OCI-M2 (cell line): Measurements from ENCODE around the gene MAP2K3.

Source experiments
- DNase-seq: peaks from one replicate; lab custom pipeline; 2025; ENCODE audit not compliant: unreplicated experiment; lab: John Stamatoyannopoulos, UW

MAP2K3 gene

DNA sequence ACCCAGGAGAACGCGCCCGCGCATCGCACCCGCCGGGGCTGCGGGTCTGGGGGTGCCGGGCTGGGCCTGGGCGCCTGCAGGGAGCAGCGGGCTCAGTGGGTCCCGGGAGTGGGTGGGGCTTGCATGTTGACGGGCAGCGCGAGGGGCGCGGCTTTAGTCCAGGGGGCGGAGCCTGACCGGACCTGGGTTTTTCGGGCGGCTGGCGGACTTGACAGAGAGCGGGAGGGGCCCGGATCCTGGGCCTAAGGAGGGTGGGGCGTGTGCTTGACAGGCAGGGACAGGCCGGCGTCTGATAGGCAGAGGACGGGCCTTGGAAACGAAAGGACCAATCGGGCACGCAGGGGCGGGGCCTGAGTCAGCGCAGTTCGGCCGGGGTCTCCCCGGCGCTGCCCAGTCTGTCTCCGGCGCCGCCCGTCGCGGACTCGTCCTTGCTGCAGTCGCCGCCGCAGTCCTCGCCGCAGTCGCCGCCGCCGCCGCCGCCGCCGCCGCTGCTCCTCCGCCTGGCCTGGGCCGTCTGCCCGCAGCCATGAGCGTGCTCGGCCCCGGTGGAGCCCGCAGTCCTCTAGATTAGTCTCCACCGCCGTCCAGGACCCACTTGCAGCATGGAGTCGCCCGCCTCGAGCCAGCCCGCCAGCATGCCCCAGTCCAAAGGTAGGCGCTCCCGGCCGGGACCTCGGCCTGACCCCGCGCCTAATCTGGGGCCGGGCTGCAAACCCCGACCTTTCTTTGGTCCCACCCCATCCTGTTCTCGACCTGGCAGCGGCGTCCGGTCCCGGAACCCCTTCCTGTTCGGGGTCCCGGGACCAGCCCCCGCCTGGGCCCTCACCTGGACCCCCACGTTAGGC lies at the start of gene MAP2K3:
Gene MAP2K3, plus strand, starts transcription at position 393 of the 845 bp plus-strand sequence. Its CDS starts 210 bp downstream, at position 603.
- peak; percentile 79 for DNase-seq

DNA sequence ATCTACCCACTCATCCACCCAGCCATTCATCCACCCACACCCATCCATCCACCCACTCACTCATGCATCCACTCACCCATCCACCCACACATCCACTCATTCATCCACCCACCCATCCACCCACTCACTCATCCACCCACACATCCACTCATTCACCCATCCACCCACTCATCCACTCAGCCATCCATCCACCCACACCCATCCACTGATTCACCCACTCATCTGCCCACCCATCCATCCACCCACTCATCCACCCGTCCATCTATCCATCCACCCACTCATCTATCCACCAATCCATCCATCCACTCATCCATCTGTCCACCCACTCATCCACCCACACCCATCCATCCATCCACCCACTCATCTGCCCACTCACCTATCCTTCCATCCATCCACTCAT lies 48.6 kb upstream of the MAP2K3 start:
- DNase-seq = no peak

DNA sequence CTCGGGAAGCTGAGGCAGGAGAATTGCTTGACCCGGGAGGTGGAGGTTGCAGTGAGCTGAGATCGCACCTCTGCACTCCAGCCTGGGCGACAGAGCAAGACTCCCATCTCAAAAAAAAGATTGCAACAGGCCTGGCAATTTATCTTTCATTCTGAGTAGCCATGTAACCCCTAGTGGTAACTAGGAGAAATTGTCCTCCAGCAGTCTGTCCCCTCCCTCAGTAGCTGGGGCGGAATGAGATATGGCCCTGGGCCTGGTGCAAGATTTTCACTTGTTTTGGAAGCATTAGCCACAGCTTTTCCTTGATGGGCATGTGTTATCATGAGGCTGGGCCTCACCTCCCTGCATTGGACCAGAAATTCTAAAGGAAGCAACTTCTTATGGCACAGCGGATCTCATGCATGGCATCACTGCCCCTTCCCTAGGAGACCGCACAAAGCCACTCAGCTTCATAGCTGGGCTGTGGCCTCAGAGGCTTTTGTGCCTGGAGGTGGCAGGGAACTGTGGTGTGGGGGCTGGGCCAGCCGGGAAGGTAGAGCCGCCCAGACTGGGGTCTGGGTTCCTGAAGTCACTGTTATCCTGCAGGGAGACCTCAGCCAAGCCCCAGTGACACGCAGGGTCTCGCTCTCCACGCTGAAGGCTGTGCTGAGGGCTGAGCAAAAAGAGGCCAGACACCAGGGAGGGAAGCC lies 44.7 kb upstream of the MAP2K3 start:
- DNase-seq = no peak

- no peak for DNase-seq
Observed at GRCh38 chr17:21240369-21241055, 44.0 kb upstream of the MAP2K3 start.

DNA sequence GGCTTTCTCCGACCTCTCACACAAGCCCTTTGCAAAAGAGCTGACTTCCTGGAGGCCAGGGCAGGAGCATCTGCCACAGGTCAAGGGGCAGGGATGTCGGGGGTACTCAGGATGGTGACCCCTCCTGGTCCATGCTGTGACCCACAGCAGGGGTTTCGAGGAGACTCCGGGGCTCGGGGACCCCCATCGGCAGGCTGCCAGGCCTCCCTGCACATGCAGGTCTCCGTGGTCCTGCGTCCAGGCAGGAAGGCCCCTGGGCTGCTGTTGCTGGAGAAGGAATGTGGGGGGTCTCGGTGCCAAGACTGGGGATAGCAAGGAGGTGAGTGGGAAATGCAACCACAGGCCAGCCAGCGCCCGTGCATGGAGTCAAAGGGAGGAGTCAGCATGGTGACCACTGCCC lies 42.9 kb upstream of the MAP2K3 start:
- DNase-seq = no peak

DNA sequence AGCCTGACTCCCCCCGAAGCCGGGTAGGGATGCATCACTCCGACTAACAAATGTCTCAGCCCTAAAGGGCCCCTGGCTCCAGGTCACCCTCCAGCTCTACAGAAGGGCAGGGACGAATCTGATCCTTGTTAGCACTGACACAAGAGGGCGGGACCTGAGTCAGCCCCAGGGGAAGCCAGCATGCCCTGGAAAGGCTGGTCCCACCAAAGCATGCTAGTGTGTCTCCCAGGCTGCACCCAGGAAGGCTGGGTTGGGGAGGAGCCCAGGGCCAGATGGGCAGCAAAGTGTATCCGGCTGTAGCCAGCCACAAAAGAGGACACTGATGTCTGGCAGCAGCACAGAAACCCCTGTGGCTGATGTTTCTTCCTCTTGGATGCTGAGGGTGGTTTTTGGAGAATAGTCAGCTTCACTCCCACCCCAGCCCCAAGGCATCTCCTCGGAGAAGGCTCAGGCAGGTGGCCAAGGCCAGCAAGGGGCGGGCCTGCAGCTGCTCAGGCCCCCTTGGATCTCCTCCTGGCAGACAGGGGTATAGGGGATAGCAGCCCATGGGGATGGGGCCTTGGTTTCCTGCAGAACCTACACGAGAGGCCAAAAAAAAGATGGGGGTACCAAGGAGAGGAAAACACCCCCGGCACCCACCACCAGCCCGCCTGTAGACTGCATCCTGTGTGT lies 42.3 kb upstream of the MAP2K3 start:
- DNase-seq = no peak

DNA sequence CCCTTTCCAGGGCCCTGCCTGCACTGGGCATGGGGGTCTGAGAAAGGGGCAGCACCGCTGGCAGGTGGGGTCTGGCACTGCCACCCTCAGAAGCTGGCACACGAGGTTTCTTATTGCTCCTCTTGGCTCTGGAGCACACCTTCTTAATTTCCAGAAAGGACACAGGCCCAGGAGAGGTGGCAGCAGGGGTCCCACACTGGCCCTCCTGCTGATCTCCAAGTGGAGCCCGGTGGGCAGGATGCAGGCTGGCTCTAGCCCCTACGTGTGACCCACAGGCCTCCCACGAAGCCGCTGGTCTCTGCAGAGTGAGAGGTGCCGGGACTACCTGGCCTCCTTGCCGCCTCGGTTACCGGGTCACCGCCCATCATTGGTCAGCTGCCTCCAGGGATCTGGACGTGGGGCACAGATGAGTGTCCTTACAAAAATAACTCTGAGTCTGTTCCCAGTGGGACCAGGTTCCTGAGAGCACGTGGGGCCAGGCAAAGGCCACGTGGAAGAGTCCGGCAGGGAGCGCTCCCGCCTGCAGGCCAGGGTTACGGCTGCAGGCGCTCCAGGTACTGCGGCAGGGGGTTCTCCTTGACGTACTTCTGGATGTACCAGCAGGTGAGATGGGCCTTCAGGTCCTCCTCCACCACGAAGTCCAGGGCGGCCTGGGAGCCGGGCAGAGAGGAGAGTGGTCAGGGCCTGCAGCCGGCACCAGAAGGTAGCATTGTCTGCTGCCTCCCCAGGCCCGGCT lies 41.6 kb upstream of the MAP2K3 start:
- no peak for DNase-seq

DNA sequence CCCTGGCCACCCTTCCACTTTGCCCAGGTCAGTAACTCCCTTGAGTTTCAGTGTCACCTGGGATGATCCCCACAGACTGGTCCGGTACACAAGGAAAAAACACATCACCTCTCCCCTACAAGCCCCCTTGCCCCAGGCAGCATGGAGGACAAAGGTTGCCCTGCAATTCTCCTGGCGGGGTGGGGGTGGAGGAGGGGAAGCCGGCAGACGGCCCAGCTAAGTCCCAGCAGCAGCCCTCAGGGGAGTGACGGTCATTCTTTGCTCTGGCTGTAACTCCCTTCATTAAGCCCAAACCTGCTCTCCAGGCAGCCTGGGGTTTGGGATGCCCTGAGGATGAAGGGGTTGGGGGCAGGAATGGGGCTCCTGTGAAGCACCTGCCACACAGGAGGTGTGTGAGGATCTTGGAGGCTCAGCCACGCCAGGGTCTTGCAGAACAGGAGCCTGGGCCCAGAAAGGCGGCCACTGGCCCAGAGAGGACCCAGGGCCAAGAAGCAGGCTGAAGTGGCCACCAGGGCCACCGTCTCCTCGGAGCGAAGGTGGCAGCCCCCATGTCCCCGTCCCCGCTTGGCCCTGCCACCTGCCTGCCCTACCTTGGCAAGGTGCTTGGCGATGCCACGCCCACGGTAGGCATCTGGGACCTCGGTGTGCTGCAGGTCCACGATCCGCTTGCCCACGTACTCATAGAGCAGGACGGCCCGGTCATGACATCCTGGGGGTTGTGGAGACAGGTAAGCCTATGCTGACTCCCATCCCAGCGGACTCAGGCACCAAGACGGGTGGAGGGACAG lies 40.8 kb upstream of the MAP2K3 start:
- no peak for DNase-seq

DNA sequence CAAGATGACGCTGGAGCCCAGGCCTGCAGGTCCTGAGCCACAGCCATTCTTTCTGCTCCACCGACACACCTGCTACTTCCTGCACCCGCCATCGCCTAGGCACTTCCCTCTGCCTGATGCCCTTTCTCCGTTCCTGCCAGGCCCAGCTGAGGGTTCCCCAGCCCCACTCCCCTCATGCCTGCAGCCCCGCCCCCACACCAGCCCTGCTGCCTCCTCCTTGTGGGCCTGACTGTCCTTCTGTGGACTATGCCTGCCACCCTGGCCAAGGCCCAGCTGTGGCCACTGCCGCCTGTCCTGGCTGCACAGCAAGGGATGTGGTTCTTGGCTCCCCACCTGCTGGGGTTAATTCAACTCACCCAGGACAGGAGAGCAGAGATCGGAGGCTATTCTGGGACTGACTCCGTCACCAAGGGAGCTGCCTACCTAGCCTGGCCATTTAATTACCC lies 38.8 kb upstream of the MAP2K3 start:
- DNase-seq = no peak

- DNase-seq = no peak
Observed at GRCh38 chr17:21246698-21247097, 37.8 kb upstream of the MAP2K3 start.

GRCh38 chr17:21247552-21248258 lies 36.8 kb upstream of the MAP2K3 start:
- DNase-seq = no peak

DNA sequence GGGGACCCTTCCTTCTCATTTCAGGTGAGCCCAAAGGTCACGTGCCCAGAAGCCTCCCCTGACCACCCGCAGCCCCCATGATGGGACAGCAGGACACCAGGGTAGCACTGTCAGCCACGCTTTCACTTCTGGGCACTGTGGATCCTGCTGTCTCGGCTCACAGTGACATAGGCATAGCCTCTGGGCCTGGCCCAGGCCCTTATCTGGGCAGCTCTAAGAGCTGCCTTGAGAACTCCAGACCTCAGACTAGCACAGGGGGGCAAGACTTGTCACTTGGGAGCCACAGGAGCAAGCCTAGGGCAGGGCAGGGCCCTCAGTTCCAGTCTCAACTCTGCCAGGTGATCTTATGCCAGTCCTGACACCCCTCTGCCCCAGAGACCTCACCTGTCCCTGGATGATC lies 36.0 kb upstream of the MAP2K3 start:
- no peak for DNase-seq

- no peak for DNase-seq
Observed at GRCh38 chr17:21249086-21249795, 35.3 kb upstream of the MAP2K3 start.

- DNase-seq = no peak
Observed at GRCh38 chr17:21249920-21250703, 34.4 kb upstream of the MAP2K3 start.

- DNase-seq = no peak
Observed at GRCh38 chr17:21250854-21251253, 33.7 kb upstream of the MAP2K3 start.

- DNase-seq = no peak
Observed at GRCh38 chr17:21251337-21252010, 33.0 kb upstream of the MAP2K3 start.

DNA sequence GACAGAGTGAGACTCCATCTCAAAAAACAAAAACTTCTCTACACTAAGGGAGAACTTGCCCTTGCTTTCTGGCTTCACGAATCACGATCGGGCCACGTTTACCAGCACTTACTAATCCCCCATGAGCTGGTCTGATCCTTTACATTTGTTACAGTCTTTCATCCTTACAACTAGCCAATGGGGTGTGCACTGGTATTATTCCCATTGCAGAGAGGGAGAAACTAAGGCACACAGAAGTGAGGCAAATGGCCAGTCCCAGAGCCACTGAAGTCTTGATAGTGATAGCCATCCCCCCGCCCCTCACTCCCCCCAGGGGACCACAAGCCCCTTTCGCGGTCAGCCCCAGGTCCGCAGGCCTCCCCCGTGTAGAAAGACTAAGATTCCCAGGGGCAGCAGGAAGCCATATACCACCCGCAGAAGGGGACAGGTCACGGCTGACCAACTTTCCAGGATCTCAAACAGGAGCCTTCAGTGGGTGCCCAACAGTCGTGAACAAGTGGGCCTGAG lies 32.2 kb upstream of the MAP2K3 start:
- no peak for DNase-seq
